GM12878 (cell line): Measurements from ENCODE around the gene SLMAP. TPM values are rescaled to one million over a fixed set of nuclear protein-coding genes. Genes with fewer than 3 reads are reported as not detected.
A peak's percentile ranks its signal among the peaks of the same experiment; 100 is the strongest.

Experiments used
- ATAC-seq: fragments of 200-7000 bp; cut with Tn5 transposase; 3 replicates; pipeline ENCODE4 v1.9.1; 2020; ENCODE audit warnings: mild to moderate bottlenecking, moderate library complexity
- BruUV-seq: library from RNA; stranded (reverse); fragments of 400-500 nt; replicated peaks from 2 replicates; lab custom pipeline; 2021; lab: Mats Ljungman, UMichigan
- CTCF ChIA-PET: fragments of 300-600 bp; sonication (Branson Sonifier 250); formaldehyde crosslinking; extraction: SDS; loops from one replicate; lab custom pipeline; 2021; ENCODE audit warnings: inconsistent platforms; lab: Yijun Ruan, JAX
- POLR2A ChIA-PET: fragments of 350-600 bp; formaldehyde crosslinking; extraction: SDS; loops from one replicate; lab custom pipeline; 2021; ENCODE audit warnings: inconsistent platforms; lab: Charles Lee
- RAD21 ChIA-PET: fragments of 300-600 bp; sonication (Branson Sonifier 250); formaldehyde crosslinking; loops from one replicate; lab custom pipeline; 2023; ENCODE audit warnings: antibody characterized with exemption; ENCODE audit not compliant: unreplicated experiment; lab: Charles Lee
- SMC1A ChIA-PET: fragments of 300-600 bp; sonication (Branson Sonifier 250); formaldehyde crosslinking; loops from one replicate; lab custom pipeline; 2023; ENCODE audit not compliant: unreplicated experiment, uncharacterized antibody; lab: Charles Lee
- DNase-seq: peaks from one replicate; pipeline ENCODE4 v3.0.0-alpha.2; 2011; ENCODE audit warnings: low read depth, low spot score
- FAIRE-seq: peaks from 3 replicates; lab custom pipeline; 2011; peaks lifted over from hg19 to GRCh38; lab: Jason Lieb, UNC
- H2AFZ ChIP-seq: 2 replicates; pipeline ENCODE4 v1.6.0; 2011; ENCODE audit warnings: low read depth, low read length, control low read depth; ENCODE audit not compliant: control insufficient read depth
- H3K27ac ChIP-seq: 2 replicates; pipeline ENCODE4 v1.5.1; 2011; ENCODE audit warnings: control low read depth; ENCODE audit not compliant: control insufficient read depth, insufficient read depth
- H3K27me3 ChIP-seq, 2 experiments: replicated peaks in 1 of 2; 2 replicates each; pipeline versions ENCODE4 v1.6.0 to v1.6.1; 2011; ENCODE audit warnings: low read length in 1 of 2; ENCODE audit not compliant: control insufficient read depth in 2 of 2, insufficient read depth in 2 of 2
- H3K36me3 ChIP-seq, 2 experiments: 2 replicates each; pipeline ENCODE4 v1.5.1; 2011; ENCODE audit warnings: low read length in 1 of 2; ENCODE audit not compliant: control insufficient read depth in 2 of 2, insufficient read depth in 2 of 2
- H3K4me1 ChIP-seq: 2 replicates; pipeline ENCODE4 v1.6.1; 2011; ENCODE audit warnings: mild to moderate bottlenecking, low read length, moderate library complexity, mixed read lengths; ENCODE audit not compliant: control insufficient read depth, insufficient read depth
- H3K4me2 ChIP-seq: 2 replicates; pipeline ENCODE4 v1.6.0; 2011; ENCODE audit warnings: control low read depth; ENCODE audit not compliant: control insufficient read depth, insufficient read depth
- H3K4me3 ChIP-seq: fragments of 200-600 bp; sonication (generic); 2 replicates; pipeline ENCODE4 v1.5.1; 2016
- H3K79me2 ChIP-seq: 2 replicates; pipeline ENCODE4 v1.6.0; 2011; ENCODE audit warnings: low read length; ENCODE audit not compliant: control insufficient read depth, insufficient read depth
- H3K9ac ChIP-seq: 2 replicates; pipeline ENCODE4 v1.8.0; 2011; ENCODE audit warnings: low read length, control low read depth, mixed read lengths; ENCODE audit not compliant: control insufficient read depth, insufficient read depth
- H3K9me3 ChIP-seq: replicated peaks from 3 replicates; pipeline ENCODE4 v1.5.1; 2011; ENCODE audit warnings: mild to moderate bottlenecking, low read length; ENCODE audit not compliant: control insufficient read depth, insufficient read depth
- H4K20me1 ChIP-seq: 2 replicates; pipeline ENCODE4 v1.6.0; 2011; ENCODE audit not compliant: control insufficient read depth, insufficient read depth
- GABPA ChIP-seq: IDR thresholded peaks from 2 replicates; pipeline ENCODE4 v1.6.1; 2014; ENCODE audit warnings: antibody characterized with exemption, low read depth, mild to moderate bottlenecking, inconsistent platforms
- IRF4 ChIP-seq: IDR thresholded peaks from 2 replicates; pipeline ENCODE4 v1.6.1; 2011; ENCODE audit warnings: low read depth, low read length
- MTA2 ChIP-seq: fragments of 450-650 bp; IDR thresholded peaks from 2 replicates; pipeline ENCODE4 v1.6.1; 2016; ENCODE audit warnings: low read depth, mild to moderate bottlenecking, moderate library complexity
- MTA3 ChIP-seq: IDR thresholded peaks from 2 replicates; pipeline ENCODE4 v1.6.1; 2012; ENCODE audit warnings: low read length, inconsistent platforms, borderline replicate concordance
- NBN ChIP-seq: fragments of 450-650 bp; IDR thresholded peaks from 2 replicates; pipeline ENCODE4 v1.6.1; 2016
- NFIC ChIP-seq: IDR thresholded peaks from 2 replicates; pipeline ENCODE4 v1.6.1; 2012; ENCODE audit warnings: low read depth, mild to moderate bottlenecking, inconsistent platforms, low read length, moderate library complexity
- NFXL1 ChIP-seq: fragments of 450-650 bp; IDR thresholded peaks from 2 replicates; pipeline ENCODE4 v1.6.1; 2017; ENCODE audit warnings: antibody characterized with exemption, mild to moderate bottlenecking, borderline replicate concordance
- POU2F2 ChIP-seq: IDR thresholded peaks from 3 replicates; pipeline ENCODE4 v1.6.1; 2011; ENCODE audit warnings: low read depth, mild to moderate bottlenecking, low read length, borderline replicate concordance
- RELA ChIP-seq: fragments of 450-650 bp; IDR thresholded peaks from 2 replicates; pipeline ENCODE4 v1.8.0; 2014; ENCODE audit warnings: borderline replicate concordance; ENCODE audit not compliant: partially characterized antibody
- SREBF2 ChIP-seq: IDR thresholded peaks from 2 replicates; pipeline ENCODE4 v1.6.1; 2012; ENCODE audit warnings: mild to moderate bottlenecking, low read length
- WGBS: methylation state at CpG from one replicate; pipeline ENCODE4 v1.1.6; 2016; ENCODE audit warnings: low lambda C conversion rate; ENCODE audit not compliant: insufficient replicate concordance, insufficient coverage; ENCODE audit errors: missing lambda C conversion rate; 5-methylcytosine and 5-hydroxymethylcytosine counted together
- in situ Hi-C: fragments of 300-500 bp; cut with MboI; formaldehyde crosslinking; loops from 9 replicates; pipeline ENCODE4 v1.14.3; 2018; ENCODE audit warnings: mixed read lengths
- intact Hi-C: fragments of 100-400 bp; cut with micrococcal nuclease; formaldehyde crosslinking; loops from one replicate; pipeline ENCODE4 v1.14.2; 2022; ENCODE audit not compliant: unreplicated experiment
- polyA plus RNA-seq, 11 experiments: library from polyadenylated mRNA; depleted of rRNA in 4 of 11; unstranded in 6 of 11; stranded (reverse) in 5 of 11; fragments of >200 nt; fragmentation: Nextera tagmentation in 4 of 11; fragmentation: Illumina TruSeq in 1 of 11; extraction: Ambion mirVana in 4 of 11; extraction: Trizol in 1 of 11; gene quantifications; 1 replicate in 1 of 11; 2 replicates in 10 of 11; pipeline versions ENCODE4 v1.2.1 to v1.2.3, GENCODE V29; 2011 to 2016; ENCODE audit warnings: inconsistent platforms in 2 of 11, missing spikeins in 2 of 11, low read depth in 1 of 11
- total RNA-seq, 4 experiments: library from RNA; depleted of rRNA in 3 of 4; stranded (reverse); fragments of >200 nt in 3 of 4; fragmentation: Illumina TruSeq in 1 of 4; extraction: Trizol in 1 of 4; gene quantifications; 2 replicates each; pipeline versions ENCODE4 v1.2.1 to v1.2.3, GENCODE V29; 2013 to 2021
- TF ChIP-seq, protein P1 (sequence below): fragments of 450-650 bp; IDR thresholded peaks from 2 replicates; pipeline ENCODE4 v1.6.1; 2017; ENCODE audit warnings: low read depth, mild to moderate bottlenecking, moderate library complexity

The SLMAP gene
- total and polyA plus RNA-seq, 10 of the 15 experiments (the other 5 are each of a cell fraction or from before 2014, with no cell fraction given): 8.3 to 43.8 (median 26.4) TPM

DNA sequence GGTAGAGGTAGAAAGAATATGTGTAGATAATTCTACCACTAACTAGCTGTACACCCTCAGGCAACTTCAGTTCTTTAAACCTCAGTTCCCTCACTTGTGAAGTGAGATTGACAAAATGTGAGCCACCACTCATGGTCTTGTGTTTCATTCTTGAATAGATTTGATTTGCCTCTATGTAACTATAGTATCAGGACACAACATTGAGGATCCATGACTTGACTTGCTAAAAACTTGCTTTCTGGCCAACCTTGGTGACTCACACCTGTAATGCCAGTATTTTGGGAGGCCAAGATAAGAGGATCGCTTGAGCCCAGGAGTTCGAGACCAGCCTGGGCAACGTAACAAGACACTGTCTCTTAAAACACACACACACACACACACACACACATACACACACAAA is 136.3 kb downstream of the SLMAP start:
- ChIA-PET POLR2A (interaction anchor here (0.7 kb wide), 1 partner anchor 589 kb away, joined by 8 read pairs; no protein-coding TSS in a partner anchor), RAD21 (no interaction called here), CTCF (interaction anchor here (0.9 kb wide), 1 partner anchor 10 kb away, joined by 3 read pairs; no protein-coding TSS in a partner anchor), SMC1A (interaction anchor here (1.2 kb wide), 1 partner anchor 116 kb away, joined by 3 read pairs; the partner anchor contains the start of gene FLNB)
- no peak overlapping the region for H3K9ac ChIP-seq
- DNase-seq (no peak), FAIRE-seq (no peak), ATAC-seq (no peak)
- no peak overlapping the region for H3K4me2 ChIP-seq
- no peaks in the 10 kb centered on the region for H3K27me3 ChIP-seq
- TF ChIP-seq, protein P1, sequence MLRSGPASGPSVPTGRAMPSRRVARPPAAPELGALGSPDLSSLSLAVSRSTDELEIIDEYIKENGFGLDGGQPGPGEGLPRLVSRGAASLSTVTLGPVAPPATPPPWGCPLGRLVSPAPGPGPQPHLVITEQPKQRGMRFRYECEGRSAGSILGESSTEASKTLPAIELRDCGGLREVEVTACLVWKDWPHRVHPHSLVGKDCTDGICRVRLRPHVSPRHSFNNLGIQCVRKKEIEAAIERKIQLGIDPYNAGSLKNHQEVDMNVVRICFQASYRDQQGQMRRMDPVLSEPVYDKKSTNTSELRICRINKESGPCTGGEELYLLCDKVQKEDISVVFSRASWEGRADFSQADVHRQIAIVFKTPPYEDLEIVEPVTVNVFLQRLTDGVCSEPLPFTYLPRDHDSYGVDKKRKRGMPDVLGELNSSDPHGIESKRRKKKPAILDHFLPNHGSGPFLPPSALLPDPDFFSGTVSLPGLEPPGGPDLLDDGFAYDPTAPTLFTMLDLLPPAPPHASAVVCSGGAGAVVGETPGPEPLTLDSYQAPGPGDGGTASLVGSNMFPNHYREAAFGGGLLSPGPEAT: no peak
- TF ChIP-seq IRF4: no peak
- TF ChIP-seq NBN: no peak
- TF ChIP-seq NFIC: no peak
- TF ChIP-seq GABPA: no peak
- no peak for TF ChIP-seq MTA2
- no peak for TF ChIP-seq MTA3
- no peak for TF ChIP-seq POU2F2
- no peak for TF ChIP-seq RELA
- no peak for TF ChIP-seq SREBF2
- TF ChIP-seq NFXL1: no peak
- no peak overlapping the region for H3K4me3 ChIP-seq
- no peaks in the 10 kb centered on the region for H4K20me1 ChIP-seq
- H3K27ac ChIP-seq: no peak overlapping the region
- no peaks in the 10 kb centered on the region for H3K9me3 ChIP-seq
- no peaks in the 10 kb centered on the region for H3K79me2 ChIP-seq
- in situ Hi-C loops: no loop called here
- no peak overlapping the region for H2AFZ ChIP-seq
- BruUV-seq: TSS peak; percentile 20
- H3K36me3 ChIP-seq: no peaks in the 10 kb centered on the region
- intact Hi-C loops: no loop called here
- no peaks in the 10 kb centered on the region for H3K4me1 ChIP-seq
- 100% methylated on average over 3 of the region's 3 CpGs for WGBS
